Right hindlimb (tissue), 1 donor: ENCODE measurements around the gene PSD2.

Experiments used
- DNase-seq: peaks from one replicate; pipeline ENCODE4 v3.0.0-alpha.2; 2018

PSD2 gene

GRCh38 chr5:139812836-139813805, 17.5 kb downstream of the PSD2 start:
- DNase-seq: no peak

GRCh38 chr5:139814191-139814601, 18.6 kb downstream of the PSD2 start:
- no peak for DNase-seq

GRCh38 chr5:139814704-139815280, 19.2 kb downstream of the PSD2 start:
- no peak for DNase-seq

- no peak for DNase-seq
These were observed 21.0 kb downstream of the PSD2 start for GRCh38 chr5:139816566-139816965.

- DNase-seq: no peak
These were observed 21.8 kb downstream of the PSD2 start for GRCh38 chr5:139817362-139817761.

GRCh38 chr5:139817970-139818369, 22.4 kb downstream of the PSD2 start:
- DNase-seq: no peak

GRCh38 chr5:139820130-139820529, 24.5 kb downstream of the PSD2 start:
- DNase-seq: no peak

GRCh38 chr5:139820606-139821005, 25.0 kb downstream of the PSD2 start:
- DNase-seq: no peak

- DNase-seq: no peak
These were observed 26.4 kb downstream of the PSD2 start for GRCh38 chr5:139821806-139822552.

- no peak for DNase-seq
These were observed 27.2 kb downstream of the PSD2 start for GRCh38 chr5:139822553-139823425.

GRCh38 chr5:139823757-139824355, 28.2 kb downstream of the PSD2 start:
- DNase-seq: no peak

GRCh38 chr5:139825690-139826089, 30.1 kb downstream of the PSD2 start:
- DNase-seq: no peak

- DNase-seq: no peak
These were observed 32.7 kb downstream of the PSD2 start for GRCh38 chr5:139828207-139828895.

- DNase-seq: no peak
These were observed 33.9 kb downstream of the PSD2 start for GRCh38 chr5:139829471-139829870.

- no peak for DNase-seq
These were observed 36.0 kb downstream of the PSD2 start for GRCh38 chr5:139831624-139832023.

- no peak for DNase-seq
These were observed 37.9 kb downstream of the PSD2 start for GRCh38 chr5:139833525-139833924.

- no peak for DNase-seq
These were observed 40.0 kb downstream of the PSD2 start for GRCh38 chr5:139835656-139836055.

- DNase-seq: no peak
These were observed 41.0 kb downstream of the PSD2 start for GRCh38 chr5:139836469-139837208.

- peak; percentile 9 for DNase-seq
These were observed 42.2 kb downstream of the PSD2 start for GRCh38 chr5:139837711-139838380.
